SK-N-SH (cell line): ENCODE results near the gene CCDC121.
"Not testable (repeated sequence)": the region's sequence is repeated elsewhere in the genome, so short reads cannot be mapped to it uniquely, and the experiment has no call there.

Experiments used
- EP300 ChIP-seq, 2 experiments: IDR thresholded peaks; 2 replicates each; pipeline versions ENCODE4 v1.4.0 to v1.6.1; 2012; ENCODE audit warnings: borderline replicate concordance in 1 of 2, low read depth in 1 of 2, low read length in 1 of 2
- EZH2phosphoT487 ChIP-seq: fragments of 200-600 bp; sonication (generic); IDR thresholded peaks from 2 replicates; pipeline ENCODE4 v1.6.1; 2017; ENCODE audit warnings: low read depth, mixed run types, mild to moderate bottlenecking, antibody characterized with exemption, moderate library complexity, borderline replicate concordance
- FOSL2 ChIP-seq: IDR thresholded peaks from 2 replicates; pipeline ENCODE4 v1.4.0; 2012; ENCODE audit warnings: low read depth, mild to moderate bottlenecking, moderate library complexity, borderline replicate concordance
- FOXM1 ChIP-seq: IDR thresholded peaks from 2 replicates; pipeline ENCODE4 v1.4.0; 2012; ENCODE audit warnings: low read depth, mild to moderate bottlenecking
- GATA2 ChIP-seq: sonication (generic); formaldehyde crosslinking; IDR thresholded peaks from 2 replicates; pipeline ENCODE4 v1.5.0; 2020; ENCODE audit warnings: mild to moderate bottlenecking, missing genetic modification reagents
- NFIC ChIP-seq: IDR thresholded peaks from 2 replicates; pipeline ENCODE4 v1.4.0; 2012; ENCODE audit warnings: borderline replicate concordance
- RAD21 ChIP-seq: IDR thresholded peaks from 2 replicates; pipeline ENCODE4 v1.6.1; 2012; ENCODE audit warnings: mild to moderate bottlenecking, low read length
- TF ChIP-seq, protein P1 (sequence below): fragments of 200-600 bp; sonication (generic); IDR thresholded peaks from 2 replicates; pipeline ENCODE4 v1.6.1; 2017; ENCODE audit warnings: antibody characterized with exemption, mild to moderate bottlenecking, moderate library complexity
- TF ChIP-seq, protein P2 (sequence below): fragments of 150-350 bp; IDR thresholded peaks from 2 replicates; pipeline ENCODE4 v1.6.1; 2017; ENCODE audit warnings: antibody characterized with exemption, low read length, low read depth, borderline replicate concordance

DNA sequence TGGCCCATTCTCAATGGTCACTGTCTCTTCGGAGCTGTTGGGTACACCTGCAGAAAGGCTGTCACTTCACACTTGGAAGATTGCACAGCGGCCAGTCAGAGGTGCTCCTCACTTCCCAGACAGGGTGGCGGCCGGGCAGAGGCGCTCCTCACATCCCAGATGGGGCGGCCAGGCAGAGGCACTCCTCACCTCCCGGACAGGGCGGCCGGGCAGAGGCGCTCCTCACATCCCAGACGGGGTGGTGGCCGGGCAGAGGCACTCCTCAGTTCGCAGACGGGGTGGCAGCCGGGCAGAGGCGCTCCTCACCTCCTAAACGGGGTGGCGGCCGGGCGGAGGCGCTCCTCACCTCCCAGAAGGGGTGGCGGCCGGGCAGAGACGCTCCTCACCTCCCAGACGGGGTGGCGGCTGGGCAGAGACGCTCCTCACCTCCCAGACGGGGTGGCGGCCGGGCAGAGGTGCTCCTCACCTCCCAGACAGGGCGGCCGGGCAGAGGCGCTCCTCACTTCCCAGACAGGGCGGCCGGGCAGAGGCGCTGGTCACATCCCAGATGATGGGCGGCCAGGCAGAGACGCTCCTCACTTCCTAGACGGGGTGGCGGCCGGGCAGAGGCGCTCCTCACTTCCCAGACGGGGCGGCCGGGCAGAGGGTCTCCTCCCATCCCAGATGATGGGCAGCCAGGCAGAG lies 34.6 kb downstream of the CCDC121 start:
- not testable (repeated sequence) for TF ChIP-seq EP300 (IDR thresholded peaks at IDR 0.05; ENCODE audit: borderline replicate concordance in 1 of 2, low read depth in 1 of 2, low read length in 1 of 2); FOXM1; GATA2 (CRISPR knock-in tag); RAD21; NFIC; EZH2phosphoT487; FOSL2
- TF ChIP-seq, protein P1, sequence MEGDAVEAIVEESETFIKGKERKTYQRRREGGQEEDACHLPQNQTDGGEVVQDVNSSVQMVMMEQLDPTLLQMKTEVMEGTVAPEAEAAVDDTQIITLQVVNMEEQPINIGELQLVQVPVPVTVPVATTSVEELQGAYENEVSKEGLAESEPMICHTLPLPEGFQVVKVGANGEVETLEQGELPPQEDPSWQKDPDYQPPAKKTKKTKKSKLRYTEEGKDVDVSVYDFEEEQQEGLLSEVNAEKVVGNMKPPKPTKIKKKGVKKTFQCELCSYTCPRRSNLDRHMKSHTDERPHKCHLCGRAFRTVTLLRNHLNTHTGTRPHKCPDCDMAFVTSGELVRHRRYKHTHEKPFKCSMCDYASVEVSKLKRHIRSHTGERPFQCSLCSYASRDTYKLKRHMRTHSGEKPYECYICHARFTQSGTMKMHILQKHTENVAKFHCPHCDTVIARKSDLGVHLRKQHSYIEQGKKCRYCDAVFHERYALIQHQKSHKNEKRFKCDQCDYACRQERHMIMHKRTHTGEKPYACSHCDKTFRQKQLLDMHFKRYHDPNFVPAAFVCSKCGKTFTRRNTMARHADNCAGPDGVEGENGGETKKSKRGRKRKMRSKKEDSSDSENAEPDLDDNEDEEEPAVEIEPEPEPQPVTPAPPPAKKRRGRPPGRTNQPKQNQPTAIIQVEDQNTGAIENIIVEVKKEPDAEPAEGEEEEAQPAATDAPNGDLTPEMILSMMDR, result not testable (repeated sequence)
- TF ChIP-seq, protein P2, sequence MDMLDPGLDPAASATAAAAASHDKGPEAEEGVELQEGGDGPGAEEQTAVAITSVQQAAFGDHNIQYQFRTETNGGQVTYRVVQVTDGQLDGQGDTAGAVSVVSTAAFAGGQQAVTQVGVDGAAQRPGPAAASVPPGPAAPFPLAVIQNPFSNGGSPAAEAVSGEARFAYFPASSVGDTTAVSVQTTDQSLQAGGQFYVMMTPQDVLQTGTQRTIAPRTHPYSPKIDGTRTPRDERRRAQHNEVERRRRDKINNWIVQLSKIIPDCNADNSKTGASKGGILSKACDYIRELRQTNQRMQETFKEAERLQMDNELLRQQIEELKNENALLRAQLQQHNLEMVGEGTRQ, result not testable (repeated sequence)
